Measurements from ENCODE around the gene RCBTB2. TPM values are rescaled to one million over a fixed set of nuclear protein-coding genes. Genes with fewer than 3 reads are reported as not detected.

The RCBTB2 gene
- total and polyA plus RNA-seq, 7 donors, result 2.8 to 18.5 (median 8.2) TPM

GRCh38 chr13:48551329-48551728, 18.4 kb upstream of the RCBTB2 start:
- Histone ChIP-seq H3K27me3 (ENCODE audit: insufficient read depth in 3 of 3, low read length in 2 of 3) (no peaks in the 10 kb centered on the region), H3K27ac (no peak overlapping the region), H3K4me3 (no peak overlapping the region), H3K4me1 (no peaks in the 10 kb centered on the region), H3K9me3 (peaks cover 29% of the 10 kb centered on the region), H3K36me3 (ENCODE audit: insufficient read depth in 1 of 2, low read depth in 1 of 2) (no peaks in the 10 kb centered on the region)
- no peak for TF ChIP-seq CTCF (IDR thresholded peaks at IDR 0.05)
- DNase-seq, result no peak
- intact Hi-C loops (cut with DNase I), result no loop called here
- no peak for ATAC-seq
- WGBS, 3 donors, result 88 to 95% (median 90%) methylated on average over 1 of the region's 1 CpG

GRCh38 chr13:48549658-48550057, 16.8 kb upstream of the RCBTB2 start:
- intact Hi-C loops (cut with DNase I), result no loop called here
- Histone ChIP-seq H3K4me3 (no peak overlapping the region), H3K36me3 (ENCODE audit: insufficient read depth in 1 of 2, low read depth in 1 of 2) (no peaks in the 10 kb centered on the region), H3K9me3 (peaks cover 16% of the 10 kb centered on the region), H3K27me3 (ENCODE audit: insufficient read depth in 3 of 3, low read length in 2 of 3) (no peaks in the 10 kb centered on the region), H3K4me1 (no peaks in the 10 kb centered on the region), H3K27ac (no peak overlapping the region)
- DNase-seq (no peak), ATAC-seq (no peak)
- 77 to 95% (median 93%) methylated on average over 1 of the region's 1 CpG for WGBS, 3 donors
- no peak for TF ChIP-seq CTCF (IDR thresholded peaks at IDR 0.05)

- Histone ChIP-seq H3K36me3 (ENCODE audit: insufficient read depth in 1 of 2, low read depth in 1 of 2) (no peaks in the 10 kb centered on the region), H3K4me3 (no peak overlapping the region), H3K27ac (no peak overlapping the region), H3K4me1 (peaks cover 15% of the 10 kb centered on the region), H3K9me3 (peaks cover 16% of the 10 kb centered on the region), H3K27me3 (ENCODE audit: insufficient read depth in 3 of 3, low read length in 2 of 3) (no peaks in the 10 kb centered on the region)
- DNase-seq (no peak), ATAC-seq (no peak)
- no peak for TF ChIP-seq CTCF (IDR thresholded peaks at IDR 0.05)
- WGBS, 3 donors, result 88 to 91% (median 88%) methylated on average over 4 of the region's 4 CpGs
- intact Hi-C loops (cut with DNase I), result no loop called here
These were observed 14.8 kb upstream of the RCBTB2 start for GRCh38 chr13:48547663-48548092.

GRCh38 chr13:48545608-48546007, 12.7 kb upstream of the RCBTB2 start:
- WGBS, 3 donors, result 79 to 88% (median 80%) methylated on average over 3 of the region's 3 CpGs

More at GRCh38 chr13:48545608-48546007, 12.7 kb upstream of the RCBTB2 start:
- no peak for TF ChIP-seq CTCF (IDR thresholded peaks at IDR 0.05)
- Histone ChIP-seq H3K9me3 (no peaks in the 10 kb centered on the region), H3K4me3 (no peak overlapping the region), H3K4me1 (peaks cover 26% of the 10 kb centered on the region), H3K27ac (no peak overlapping the region), H3K36me3 (ENCODE audit: insufficient read depth in 1 of 2, low read depth in 1 of 2) (no peaks in the 10 kb centered on the region), H3K27me3 (ENCODE audit: insufficient read depth in 3 of 3, low read length in 2 of 3) (no peaks in the 10 kb centered on the region)
- ATAC-seq (no peak), DNase-seq (no peak)
- intact Hi-C loops (cut with DNase I), result no loop called here

Data from psoas muscle (tissue), 8 donors.